ENCODE measurements around the gene TOGARAM2. TPM values are rescaled to one million over a fixed set of nuclear protein-coding genes. Genes with fewer than 3 reads are reported as not detected.

Gene TOGARAM2
- total and polyA plus RNA-seq, 2 of the 13 experiments (the other 11 are each of a cell fraction or from before 2014, with no cell fraction given): under 0.01 to 0.05 TPM

DNA sequence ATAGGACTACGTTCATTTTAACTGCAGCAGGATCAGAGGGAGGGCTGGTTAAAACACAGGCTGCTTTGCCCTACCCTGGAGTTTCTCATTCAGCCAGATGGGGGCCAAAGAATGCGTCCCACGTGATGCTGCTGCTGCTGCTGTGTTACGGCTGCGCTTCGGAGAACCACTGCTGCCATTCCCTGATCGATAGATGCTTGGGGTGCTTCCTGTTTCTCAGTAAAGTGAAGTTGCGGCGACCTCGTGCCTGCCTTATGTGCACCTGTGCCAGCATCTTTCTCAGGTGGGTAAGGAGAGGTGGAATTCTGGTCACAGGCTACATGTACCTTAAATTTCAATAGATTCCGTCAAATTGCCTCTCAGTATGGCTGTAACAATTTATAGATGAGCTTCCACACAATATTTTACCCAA lies 24.7 kb upstream of the TOGARAM2 start (continued):
- TF ChIP-seq BORCS8-MEF2B (CRISPR knock-in tag; IDR thresholded peaks at IDR 0.05) (peak; percentile 65; the same call in 1 of the 2 replicates), ZNF839 (CRISPR knock-in tag; IDR thresholded peaks at IDR 0.05; ENCODE audit: borderline replicate concordance) (no peak), ATF1 (CRISPR knock-in tag; IDR thresholded peaks at IDR 0.05) (no peak; the same call in 1 of the 2 replicates), ELF1 (CRISPR knock-in tag; IDR thresholded peaks at IDR 0.05) (peak; percentile 53; the same call in 1 of the 2 replicates), NFKBIZ (CRISPR knock-in tag; IDR thresholded peaks at IDR 0.05) (no peak), ZNF101 (CRISPR knock-in tag; IDR thresholded peaks at IDR 0.05; ENCODE audit: borderline replicate concordance, low read depth) (no peak)
- TF ChIP-seq, protein P1, sequence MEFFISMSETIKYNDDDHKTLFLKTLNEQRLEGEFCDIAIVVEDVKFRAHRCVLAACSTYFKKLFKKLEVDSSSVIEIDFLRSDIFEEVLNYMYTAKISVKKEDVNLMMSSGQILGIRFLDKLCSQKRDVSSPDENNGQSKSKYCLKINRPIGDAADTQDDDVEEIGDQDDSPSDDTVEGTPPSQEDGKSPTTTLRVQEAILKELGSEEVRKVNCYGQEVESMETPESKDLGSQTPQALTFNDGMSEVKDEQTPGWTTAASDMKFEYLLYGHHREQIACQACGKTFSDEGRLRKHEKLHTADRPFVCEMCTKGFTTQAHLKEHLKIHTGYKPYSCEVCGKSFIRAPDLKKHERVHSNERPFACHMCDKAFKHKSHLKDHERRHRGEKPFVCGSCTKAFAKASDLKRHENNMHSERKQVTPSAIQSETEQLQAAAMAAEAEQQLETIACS (CRISPR knock-in tag; IDR thresholded peaks at IDR 0.05): no peak
- TF ChIP-seq, protein P2, sequence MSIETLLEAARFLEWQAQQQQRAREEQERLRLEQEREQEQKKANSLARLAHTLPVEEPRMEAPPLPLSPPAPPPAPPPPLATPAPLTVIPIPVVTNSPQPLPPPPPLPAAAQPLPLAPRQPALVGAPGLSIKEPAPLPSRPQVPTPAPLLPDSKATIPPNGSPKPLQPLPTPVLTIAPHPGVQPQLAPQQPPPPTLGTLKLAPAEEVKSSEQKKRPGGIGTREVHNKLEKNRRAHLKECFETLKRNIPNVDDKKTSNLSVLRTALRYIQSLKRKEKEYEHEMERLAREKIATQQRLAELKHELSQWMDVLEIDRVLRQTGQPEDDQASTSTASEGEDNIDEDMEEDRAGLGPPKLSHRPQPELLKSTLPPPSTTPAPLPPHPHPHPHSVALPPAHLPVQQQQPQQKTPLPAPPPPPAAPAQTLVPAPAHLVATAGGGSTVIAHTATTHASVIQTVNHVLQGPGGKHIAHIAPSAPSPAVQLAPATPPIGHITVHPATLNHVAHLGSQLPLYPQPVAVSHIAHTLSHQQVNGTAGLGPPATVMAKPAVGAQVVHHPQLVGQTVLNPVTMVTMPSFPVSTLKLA (IDR thresholded peaks at IDR 0.05): no peak
- TF ChIP-seq, protein P3, sequence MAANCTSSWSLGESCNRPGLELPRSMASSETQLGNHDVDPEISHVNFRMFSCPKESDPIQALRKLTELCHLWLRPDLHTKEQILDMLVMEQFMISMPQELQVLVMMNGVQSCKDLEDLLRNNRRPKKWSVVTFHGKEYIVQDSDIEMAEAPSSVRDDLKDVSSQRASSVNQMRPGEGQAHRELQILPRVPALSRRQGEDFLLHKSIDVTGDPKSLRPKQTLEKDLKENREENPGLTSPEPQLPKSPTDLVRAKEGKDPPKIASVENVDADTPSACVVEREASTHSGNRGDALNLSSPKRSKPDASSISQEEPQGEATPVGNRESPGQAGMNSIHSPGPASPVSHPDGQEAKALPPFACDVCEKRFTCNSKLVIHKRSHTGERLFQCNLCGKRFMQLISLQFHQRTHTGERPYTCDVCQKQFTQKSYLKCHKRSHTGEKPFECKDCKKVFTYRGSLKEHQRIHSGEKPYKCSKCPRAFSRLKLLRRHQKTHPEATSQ (CRISPR knock-in tag; IDR thresholded peaks at IDR 0.05; ENCODE audit: borderline replicate concordance): peak; percentile 53; the same call in 1 of the 2 replicates
- TF ChIP-seq, protein P4, sequence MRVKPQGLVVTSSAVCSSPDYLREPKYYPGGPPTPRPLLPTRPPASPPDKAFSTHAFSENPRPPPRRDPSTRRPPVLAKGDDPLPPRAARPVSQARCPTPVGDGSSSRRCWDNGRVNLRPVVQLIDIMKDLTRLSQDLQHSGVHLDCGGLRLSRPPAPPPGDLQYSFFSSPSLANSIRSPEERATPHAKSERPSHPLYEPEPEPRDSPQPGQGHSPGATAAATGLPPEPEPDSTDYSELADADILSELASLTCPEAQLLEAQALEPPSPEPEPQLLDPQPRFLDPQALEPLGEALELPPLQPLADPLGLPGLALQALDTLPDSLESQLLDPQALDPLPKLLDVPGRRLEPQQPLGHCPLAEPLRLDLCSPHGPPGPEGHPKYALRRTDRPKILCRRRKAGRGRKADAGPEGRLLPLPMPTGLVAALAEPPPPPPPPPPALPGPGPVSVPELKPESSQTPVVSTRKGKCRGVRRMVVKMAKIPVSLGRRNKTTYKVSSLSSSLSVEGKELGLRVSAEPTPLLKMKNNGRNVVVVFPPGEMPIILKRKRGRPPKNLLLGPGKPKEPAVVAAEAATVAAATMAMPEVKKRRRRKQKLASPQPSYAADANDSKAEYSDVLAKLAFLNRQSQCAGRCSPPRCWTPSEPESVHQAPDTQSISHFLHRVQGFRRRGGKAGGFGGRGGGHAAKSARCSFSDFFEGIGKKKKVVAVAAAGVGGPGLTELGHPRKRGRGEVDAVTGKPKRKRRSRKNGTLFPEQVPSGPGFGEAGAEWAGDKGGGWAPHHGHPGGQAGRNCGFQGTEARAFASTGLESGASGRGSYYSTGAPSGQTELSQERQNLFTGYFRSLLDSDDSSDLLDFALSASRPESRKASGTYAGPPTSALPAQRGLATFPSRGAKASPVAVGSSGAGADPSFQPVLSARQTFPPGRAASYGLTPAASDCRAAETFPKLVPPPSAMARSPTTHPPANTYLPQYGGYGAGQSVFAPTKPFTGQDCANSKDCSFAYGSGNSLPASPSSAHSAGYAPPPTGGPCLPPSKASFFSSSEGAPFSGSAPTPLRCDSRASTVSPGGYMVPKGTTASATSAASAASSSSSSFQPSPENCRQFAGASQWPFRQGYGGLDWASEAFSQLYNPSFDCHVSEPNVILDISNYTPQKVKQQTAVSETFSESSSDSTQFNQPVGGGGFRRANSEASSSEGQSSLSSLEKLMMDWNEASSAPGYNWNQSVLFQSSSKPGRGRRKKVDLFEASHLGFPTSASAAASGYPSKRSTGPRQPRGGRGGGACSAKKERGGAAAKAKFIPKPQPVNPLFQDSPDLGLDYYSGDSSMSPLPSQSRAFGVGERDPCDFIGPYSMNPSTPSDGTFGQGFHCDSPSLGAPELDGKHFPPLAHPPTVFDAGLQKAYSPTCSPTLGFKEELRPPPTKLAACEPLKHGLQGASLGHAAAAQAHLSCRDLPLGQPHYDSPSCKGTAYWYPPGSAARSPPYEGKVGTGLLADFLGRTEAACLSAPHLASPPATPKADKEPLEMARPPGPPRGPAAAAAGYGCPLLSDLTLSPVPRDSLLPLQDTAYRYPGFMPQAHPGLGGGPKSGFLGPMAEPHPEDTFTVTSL (CRISPR knock-in tag; IDR thresholded peaks at IDR 0.05; ENCODE audit: borderline replicate concordance): no peak
- TF ChIP-seq, protein P5, sequence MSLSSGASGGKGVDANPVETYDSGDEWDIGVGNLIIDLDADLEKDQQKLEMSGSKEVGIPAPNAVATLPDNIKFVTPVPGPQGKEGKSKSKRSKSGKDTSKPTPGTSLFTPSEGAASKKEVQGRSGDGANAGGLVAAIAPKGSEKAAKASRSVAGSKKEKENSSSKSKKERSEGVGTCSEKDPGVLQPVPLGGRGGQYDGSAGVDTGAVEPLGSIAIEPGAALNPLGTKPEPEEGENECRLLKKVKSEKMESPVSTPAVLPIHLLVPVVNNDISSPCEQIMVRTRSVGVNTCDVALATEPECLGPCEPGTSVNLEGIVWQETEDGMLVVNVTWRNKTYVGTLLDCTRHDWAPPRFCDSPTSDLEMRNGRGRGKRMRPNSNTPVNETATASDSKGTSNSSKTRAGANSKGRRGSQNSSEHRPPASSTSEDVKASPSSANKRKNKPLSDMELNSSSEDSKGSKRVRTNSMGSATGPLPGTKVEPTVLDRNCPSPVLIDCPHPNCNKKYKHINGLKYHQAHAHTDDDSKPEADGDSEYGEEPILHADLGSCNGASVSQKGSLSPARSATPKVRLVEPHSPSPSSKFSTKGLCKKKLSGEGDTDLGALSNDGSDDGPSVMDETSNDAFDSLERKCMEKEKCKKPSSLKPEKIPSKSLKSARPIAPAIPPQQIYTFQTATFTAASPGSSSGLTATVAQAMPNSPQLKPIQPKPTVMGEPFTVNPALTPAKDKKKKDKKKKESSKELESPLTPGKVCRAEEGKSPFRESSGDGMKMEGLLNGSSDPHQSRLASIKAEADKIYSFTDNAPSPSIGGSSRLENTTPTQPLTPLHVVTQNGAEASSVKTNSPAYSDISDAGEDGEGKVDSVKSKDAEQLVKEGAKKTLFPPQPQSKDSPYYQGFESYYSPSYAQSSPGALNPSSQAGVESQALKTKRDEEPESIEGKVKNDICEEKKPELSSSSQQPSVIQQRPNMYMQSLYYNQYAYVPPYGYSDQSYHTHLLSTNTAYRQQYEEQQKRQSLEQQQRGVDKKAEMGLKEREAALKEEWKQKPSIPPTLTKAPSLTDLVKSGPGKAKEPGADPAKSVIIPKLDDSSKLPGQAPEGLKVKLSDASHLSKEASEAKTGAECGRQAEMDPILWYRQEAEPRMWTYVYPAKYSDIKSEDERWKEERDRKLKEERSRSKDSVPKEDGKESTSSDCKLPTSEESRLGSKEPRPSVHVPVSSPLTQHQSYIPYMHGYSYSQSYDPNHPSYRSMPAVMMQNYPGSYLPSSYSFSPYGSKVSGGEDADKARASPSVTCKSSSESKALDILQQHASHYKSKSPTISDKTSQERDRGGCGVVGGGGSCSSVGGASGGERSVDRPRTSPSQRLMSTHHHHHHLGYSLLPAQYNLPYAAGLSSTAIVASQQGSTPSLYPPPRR (CRISPR knock-in tag; IDR thresholded peaks at IDR 0.05; ENCODE audit: borderline replicate concordance): no peak
- TF ChIP-seq, protein P6, sequence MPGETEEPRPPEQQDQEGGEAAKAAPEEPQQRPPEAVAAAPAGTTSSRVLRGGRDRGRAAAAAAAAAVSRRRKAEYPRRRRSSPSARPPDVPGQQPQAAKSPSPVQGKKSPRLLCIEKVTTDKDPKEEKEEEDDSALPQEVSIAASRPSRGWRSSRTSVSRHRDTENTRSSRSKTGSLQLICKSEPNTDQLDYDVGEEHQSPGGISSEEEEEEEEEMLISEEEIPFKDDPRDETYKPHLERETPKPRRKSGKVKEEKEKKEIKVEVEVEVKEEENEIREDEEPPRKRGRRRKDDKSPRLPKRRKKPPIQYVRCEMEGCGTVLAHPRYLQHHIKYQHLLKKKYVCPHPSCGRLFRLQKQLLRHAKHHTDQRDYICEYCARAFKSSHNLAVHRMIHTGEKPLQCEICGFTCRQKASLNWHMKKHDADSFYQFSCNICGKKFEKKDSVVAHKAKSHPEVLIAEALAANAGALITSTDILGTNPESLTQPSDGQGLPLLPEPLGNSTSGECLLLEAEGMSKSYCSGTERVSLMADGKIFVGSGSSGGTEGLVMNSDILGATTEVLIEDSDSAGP (CRISPR knock-in tag; IDR thresholded peaks at IDR 0.05; ENCODE audit: borderline replicate concordance): no peak

Measured in HepG2 (cell line).